Activated naive CD4-positive, alpha-beta T cell treated with anti-CD3 and anti-CD28 coated beads, Interleukin-2, amount 50 U/mL, for 16 hours (primary cell): ENCODE results near the gene ZSCAN25.
"Not testable (repeated sequence)": the region's sequence is repeated elsewhere in the genome, so short reads cannot be mapped to it uniquely, and the experiment has no call there.

ENCODE experiments used
- DNase-seq: peaks from one replicate; pipeline ENCODE4 v3.0.0-alpha.2; 2020

Gene ZSCAN25

DNA sequence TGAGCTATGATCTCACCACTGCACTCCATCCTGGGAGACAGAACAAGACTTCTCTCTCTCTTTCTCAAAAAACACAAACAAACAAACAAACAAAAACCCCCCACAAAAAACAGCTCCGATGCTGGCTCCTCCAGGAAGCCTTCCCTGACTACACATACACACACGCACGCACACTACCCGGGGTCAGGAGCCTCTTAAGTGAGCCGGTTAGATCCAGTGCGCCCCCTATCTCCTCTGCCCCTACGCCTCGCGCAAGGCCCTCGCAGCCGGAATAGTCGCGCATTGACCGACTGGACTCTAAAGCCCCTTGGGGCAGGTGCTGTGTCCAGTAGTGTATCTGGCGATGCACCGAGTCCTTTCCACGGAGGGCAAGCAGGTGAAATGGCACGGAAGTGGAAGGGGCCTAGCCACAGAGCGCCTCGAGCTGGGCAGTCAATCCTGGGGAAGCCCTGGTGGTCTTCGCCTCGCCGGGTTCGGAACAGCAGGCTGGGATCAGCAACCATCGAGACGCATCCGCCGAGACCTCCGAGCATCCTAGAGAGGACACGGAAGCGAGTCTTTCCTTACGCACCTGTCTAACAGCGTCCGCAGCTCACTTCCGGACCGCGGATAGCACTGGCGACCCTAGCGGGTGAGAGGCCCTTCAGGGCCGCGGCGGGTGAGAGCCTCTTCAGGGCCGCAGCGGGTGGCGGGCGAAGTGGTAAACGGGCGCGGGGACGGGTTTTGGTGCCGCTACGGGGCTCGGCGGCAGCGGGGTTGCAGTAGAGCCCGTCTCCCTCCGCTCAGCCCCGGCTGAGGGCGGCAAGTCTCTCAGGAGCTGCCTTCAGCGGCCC is at the start of gene ZSCAN25:
TSS of gene ZSCAN25 (plus strand) at position 588 of the 833 bp plus-strand sequence. CDS start 2,661 bp downstream, outside the sequence.
- peak; percentile 86 for DNase-seq

DNA sequence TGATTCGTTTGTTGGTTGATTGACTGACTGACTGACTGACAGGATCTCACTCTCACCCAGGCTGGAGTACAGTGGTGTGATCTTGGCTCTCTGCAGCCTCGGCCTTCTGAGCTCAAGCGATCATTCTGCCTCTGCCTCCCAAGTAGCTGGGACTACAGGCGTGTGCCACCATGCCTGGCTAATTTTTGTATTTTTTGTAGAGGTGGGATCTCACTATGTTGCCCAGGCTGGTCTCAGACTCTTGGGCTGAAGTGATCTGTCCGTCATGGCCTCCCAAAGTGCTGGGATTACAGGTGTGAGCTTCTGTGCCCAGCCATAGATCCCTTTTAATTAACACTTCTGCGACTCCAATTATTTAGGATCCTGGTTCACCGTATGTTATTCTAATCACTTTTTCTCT is 48.0 kb upstream of the ZSCAN25 start:
- DNase-seq, result not testable (repeated sequence)

DNA sequence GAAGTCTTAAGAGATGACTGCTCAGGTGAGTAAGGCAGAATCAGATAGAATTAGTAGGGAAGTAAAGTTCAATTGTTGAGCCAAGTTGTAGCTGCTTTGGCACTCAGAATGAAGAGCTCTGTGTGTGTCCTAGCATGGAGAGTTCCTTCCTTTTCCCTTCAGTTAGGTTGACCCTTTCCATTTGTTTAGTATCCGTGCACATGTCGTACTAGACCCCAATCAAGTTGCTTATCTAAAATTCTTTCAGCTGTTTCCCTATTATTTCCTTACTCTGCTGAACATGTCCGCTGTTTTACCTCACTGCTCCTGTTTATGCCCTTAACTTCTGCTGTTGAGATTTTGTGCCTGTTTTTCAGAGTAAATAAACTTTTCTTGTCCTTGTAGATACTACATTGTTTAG is 45.0 kb upstream of the ZSCAN25 start:
- no peak for DNase-seq

DNA sequence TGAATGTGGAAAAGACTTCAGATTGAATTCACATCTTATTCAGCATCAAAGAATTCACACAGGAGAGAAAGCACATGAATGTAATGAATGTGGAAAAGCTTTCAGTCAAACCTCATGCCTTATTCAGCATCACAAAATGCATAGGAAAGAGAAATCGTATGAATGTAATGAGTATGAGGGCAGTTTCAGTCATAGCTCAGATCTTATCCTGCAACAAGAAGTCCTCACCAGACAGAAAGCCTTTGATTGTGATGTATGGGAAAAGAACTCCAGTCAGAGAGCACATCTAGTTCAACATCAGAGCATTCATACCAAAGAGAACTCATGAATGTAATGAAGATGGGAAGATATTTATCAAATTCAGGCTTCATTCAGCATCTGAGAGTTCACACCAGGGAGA is 43.5 kb upstream of the ZSCAN25 start:
- no peak for DNase-seq

DNA sequence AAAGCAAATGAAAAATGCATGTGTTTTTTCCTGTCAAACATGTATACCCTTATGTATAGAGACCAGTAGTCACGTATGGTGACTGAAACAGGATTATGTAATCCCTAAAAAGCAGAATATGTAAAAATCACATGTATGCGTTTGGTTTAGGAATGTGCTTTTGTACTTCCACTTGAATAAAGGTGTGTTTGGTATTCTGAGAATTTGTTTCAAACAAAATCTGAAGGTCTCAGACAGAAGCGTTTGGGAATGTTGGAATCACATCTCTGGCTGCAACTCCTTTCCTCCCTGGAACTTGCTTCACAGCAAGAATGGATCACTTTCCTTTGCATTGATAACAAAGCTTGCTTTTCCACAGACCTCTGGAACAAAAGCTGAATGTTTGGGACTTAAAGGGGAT is 40.5 kb upstream of the ZSCAN25 start:
- DNase-seq, result no peak

DNA sequence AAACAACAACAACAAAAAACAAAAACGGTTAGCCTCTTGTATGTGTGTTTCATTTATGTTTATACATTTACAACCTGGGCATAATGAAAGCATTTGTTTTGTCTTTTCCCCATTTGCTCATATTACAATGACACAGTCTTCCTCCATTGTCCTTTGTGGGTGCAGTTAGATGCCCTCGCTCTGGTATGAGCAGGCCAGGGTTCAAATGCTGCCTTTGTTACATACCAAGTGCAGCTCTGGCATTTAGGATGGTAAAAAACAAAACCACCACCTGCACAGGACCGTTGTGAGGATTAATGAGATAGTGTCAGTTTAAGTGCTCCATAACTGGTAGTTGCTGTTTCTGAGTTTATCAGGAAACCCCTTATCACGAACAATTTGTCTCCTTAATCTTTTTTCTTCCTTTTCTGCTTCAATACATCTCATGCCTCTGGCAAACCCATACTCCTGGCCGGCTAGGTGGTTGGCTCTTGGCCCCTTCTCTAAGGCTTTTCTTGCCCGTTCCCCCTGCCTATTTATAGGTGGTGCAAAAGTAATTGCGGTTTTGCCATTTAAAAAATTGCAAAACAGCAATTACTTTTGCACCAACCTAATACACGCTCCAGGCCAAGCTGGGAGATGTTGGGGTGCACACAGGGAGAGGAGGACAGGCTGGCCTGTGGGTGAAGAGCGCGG is 37.3 kb upstream of the ZSCAN25 start:
- DNase-seq, result no peak

DNA sequence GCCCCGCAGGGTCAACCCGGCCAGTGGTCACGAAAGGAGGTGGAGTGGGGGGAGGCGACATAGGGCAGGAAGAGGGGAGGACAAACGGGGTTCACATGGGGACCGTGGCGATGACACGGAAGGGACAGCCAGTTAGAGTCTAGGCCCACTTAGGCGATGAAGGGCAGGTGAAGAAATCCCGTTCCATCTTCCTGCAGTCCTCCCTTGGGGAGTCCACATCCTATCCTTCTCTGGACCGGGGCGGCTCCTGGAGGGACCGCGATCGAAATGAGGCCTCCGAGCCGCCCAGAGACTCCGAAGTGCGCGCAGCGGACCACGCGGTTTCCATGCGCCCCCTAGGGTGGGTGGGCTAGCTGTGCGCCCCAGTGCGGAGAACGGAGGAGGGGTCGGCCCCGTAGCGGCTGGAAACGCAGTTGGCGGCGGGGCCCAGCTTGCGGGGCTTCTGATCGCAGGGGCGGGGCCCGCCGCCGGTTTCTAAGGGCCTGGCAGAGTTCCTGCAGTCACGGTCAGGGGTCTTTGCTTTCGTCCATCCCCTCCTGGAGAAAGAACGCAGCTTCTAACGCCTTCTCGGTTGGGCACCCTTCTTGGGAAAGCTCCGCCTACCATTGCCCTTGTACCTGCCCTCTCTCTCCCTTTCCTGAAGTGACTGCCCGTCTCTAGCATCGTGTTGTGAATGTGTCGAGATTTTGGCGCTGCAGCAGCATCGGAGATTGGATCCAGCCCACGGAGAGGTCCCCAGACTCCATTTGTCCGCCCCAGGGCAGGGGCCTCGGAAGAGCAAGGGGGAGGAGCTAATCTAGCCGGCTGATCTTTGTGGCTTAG is 36.6 kb upstream of the ZSCAN25 start:
- peak; percentile 68 for DNase-seq

DNA sequence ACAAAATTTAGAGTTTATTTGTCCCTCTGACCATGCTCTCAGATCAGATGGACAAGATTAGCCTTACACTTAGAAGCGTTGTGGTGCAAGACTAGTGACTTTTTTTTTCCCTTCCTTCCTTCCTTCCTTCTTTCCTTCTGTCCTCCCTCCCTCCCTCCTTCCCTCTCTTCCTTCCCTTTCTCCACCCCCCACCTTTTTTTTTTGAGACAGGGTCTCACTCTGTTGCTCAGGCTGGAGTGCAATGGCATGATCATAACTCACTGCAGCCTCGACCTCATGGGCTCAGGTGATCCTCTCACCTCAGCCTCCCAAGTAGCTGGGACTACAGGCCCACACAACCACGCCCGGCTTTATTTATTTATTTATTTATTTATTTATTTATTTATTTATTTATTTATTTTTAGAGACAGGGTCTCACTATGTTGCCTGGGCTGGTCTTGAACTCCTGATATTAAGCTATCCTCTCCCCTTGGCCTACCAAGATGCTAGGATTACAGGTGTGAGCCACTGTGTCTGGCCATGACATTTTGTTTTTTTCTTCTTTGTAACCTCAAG is 35.9 kb upstream of the ZSCAN25 start:
- DNase-seq, result not testable (repeated sequence)

DNA sequence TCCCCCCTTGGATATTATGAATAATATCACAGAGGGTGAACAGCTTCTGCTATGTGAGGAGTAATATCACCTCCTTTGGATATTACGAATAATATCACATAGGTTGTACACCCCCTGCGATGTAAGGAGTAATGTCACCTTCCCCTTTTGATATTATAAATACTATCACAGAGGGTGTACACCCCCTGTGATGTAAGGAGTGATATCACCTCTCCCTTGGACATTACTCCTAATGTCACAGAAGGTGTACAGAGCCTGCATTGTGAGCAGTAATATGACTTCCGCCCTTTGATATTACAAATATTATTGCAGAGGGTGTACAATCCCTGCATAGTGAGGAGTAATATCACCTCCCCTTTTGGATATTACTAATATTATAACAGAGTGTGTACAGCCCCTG is 27.9 kb upstream of the ZSCAN25 start:
- no peak for DNase-seq

DNA sequence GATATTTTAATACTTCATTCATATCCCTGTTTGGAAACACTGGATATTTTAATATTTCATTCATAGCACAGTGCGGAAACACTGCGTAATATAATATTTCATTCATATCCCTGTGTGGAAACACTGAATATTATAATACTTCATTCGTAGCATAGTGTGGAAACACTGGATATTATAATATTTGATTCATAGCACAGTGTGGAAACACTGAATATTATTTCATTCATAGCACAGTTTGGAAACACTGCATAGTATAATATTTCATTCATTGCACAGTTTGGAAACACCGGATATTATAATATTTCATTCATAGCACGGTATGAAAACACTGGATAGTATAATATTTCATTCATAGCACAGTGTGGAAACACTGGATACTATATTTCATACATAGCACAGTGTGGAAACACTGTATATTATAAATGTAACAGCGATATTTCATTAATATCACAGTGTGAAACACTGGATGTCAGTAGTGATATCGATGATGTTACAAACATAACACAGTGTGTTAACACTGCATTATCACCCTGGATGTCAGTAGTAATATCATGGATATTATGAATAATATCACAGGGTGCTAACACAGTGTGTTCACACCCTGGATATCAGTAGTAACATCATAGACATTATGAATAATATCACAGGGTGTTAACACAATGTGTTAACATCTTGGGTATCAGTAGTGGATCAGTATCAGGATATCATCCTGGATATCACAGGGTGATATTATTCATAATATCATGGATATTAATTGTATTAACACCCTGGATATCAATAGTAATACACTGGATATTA is 21.6 kb upstream of the ZSCAN25 start:
- no peak for DNase-seq

DNA sequence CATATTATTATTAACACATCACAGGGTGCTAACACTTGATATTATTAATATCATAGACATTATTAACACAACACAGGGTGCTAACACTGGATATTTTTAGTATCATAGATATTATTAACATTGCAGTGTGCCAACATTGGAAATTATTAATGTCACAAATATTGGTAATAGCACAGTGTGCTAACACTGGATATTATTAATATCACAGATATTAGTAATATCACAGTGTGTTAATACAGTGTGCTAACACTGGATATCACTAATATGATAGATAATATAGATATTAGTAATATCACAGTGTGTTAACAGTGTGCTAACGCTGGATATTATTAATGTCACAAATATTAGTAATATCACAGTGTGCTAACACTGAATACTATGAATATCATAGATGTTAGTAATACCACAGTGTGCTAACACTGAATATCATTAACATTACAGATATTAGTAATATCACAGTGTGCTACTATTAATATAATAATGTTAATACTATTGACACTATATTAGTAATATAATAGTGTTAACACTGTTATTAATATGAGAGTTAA is 20.3 kb upstream of the ZSCAN25 start:
- no peak for DNase-seq

DNA sequence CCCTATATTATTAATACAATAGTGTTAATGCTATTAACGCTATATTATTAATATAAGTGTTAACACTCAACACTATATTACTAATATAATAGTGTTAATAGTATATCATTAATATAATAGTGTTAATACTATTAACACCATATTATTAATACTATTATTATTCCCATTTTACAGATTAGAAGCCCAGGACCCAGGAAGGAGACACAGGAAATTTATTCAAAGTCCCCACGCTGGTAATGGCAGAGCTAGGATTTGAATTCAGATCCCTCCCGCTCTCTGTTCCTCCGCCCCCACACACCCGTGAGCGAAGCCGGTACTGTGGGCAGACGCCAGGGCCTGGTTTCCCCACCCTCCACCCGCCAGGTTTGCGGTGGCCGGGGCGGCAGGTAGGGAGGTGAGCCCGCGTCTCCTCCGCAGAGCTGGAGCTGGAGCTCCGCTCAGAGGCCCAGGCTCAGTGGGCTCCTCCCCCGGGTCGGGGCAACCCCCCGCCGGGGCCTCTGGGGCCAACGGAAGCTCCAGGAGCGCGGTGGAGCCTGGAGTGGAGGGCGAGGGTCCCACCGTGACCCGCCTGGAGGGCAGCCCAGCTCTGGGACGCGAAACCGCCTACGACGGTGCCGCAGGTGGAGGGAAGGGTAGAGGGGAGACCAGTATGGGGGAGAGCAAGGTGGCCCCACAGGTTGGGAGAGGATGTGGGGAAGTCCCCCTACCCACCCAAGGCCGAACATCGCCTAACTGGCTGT is 18.8 kb upstream of the ZSCAN25 start, which contains the start of gene TMEM225B:
TSS of gene TMEM225B (plus strand) at position 506 of the 740 bp plus-strand sequence. CDS start 6,122 bp downstream, outside the sequence.
- DNase-seq, result no peak

DNA sequence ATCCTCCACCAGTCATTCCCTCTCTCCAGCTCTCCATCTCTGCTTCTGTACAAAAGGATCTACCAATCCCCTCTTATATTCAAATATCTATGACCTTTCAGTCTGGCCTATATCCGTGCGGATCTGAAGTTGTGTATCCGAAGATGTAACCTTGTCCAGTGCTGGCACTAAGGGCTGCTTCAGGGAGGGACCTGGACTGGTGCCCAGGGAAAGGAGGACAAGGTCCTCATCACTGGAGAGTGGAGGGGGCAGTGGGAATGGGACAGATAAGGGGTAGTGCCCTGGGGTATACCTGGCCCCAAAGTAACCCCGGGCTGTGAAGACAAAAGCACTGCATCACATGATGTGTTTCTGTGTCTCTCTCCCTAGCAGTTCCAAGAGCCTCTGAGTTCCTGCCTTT is 16.9 kb upstream of the ZSCAN25 start:
- no peak for DNase-seq

DNA sequence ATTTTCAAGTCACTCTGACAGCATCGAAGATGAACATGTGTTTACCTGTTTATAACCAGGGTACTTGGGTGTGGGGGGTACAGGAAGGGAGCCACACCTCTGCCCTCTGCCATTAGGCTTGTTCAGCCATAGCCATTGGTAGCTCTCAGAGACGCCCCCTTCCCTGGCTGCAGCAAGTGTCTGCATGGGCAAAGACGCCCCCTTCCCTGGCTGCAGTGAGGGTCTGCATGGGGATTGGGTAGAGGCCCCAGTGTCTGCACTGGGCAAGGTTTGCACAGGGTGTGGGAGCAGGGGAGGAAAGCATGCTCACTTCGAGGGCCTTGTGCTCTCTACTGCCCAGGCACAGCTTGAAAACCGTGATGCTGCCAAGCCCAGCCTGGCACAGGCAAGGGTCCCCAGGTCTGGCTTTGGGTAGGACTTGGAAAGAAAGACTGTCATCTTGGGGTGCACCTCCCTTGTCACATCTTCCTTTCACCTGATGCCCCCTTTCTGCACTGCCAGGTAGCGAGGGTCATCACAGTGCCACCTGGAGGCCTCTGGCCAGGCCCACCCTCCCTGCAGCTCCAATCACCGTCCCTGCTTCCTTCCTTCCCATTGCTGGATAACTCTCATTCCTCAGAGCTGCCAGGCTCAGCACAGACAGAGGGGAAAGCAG is 15.0 kb upstream of the ZSCAN25 start:
- DNase-seq, result no peak

DNA sequence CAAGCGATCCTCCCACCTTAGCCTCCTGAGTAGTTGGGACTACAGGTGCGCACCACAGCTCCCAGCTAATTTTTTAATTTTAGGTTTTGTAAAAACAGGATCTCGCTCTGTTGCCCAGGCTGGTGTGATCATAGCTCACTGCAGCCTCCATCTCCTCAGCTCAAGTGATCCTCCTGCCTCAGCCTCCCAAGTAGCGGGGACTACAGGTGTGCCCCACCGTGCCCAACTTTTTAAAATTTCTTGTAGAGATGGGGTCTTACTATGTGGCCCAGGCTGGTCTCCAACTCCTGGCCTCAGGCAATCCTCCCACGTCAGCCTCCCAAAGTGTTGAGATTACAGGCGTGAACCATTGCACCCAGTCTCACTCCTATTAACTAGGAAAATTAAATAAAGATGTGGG is 11.2 kb upstream of the ZSCAN25 start:
- DNase-seq, result no peak

DNA sequence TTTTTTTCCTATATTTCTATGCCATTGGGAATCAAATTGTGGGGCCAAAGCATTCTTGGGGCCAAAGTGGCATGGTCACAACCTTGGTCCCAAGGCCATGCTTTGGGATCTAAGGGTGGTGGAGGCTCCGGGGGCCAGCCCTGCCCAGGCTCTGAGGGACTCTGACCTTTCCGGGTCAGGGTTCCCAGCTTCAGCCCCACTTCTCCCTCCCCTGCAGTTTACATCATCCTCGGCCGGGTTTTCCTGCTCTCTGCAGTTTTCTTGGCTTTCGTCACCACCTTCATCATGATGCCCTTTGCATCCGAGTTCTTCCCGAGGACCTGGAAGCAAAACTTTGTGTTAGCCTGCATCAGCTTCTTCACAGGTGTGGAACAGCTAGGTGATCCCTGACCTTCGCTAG is 10.2 kb upstream of the ZSCAN25 start:
- DNase-seq, result no peak

DNA sequence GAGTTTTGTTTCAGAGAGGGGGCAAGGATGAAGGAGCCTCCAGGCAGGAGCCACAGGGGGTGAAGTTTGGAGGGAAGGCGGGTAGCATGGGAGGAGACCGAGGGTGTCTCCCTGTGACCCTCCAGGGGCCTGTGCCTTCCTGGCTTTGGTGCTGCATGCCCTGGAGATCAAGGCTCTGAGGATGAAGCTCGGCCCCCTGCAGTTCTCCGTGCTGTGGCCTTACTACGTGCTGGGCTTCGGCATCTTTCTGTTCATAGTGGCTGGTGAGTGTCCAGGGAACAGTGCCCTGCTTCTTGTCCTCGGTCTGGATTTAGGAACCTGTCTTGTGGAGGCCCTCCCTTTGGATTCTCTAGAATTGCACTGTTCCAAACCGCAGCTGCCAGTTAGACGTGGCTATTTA is 9.2 kb upstream of the ZSCAN25 start:
- DNase-seq, result no peak

DNA sequence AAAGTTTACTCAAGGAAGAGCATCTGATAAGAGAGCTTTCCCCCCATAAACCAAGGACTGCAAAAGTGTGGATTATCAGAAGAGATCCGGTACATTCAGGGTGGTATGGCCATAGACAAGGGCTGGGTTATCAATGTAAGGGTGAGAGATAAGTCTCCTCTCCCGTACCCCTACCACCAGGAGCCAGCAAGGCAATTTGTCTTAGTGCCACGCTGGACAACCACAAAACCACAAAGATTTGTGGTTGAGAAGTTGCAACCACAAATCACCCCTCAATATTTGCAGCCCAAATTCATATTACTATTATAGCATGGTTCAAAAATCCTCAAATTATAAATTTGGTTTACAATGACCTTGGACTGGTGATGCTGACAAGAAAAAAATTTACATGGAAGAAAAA is 2.3 kb upstream of the ZSCAN25 start:
- no peak for DNase-seq

DNA sequence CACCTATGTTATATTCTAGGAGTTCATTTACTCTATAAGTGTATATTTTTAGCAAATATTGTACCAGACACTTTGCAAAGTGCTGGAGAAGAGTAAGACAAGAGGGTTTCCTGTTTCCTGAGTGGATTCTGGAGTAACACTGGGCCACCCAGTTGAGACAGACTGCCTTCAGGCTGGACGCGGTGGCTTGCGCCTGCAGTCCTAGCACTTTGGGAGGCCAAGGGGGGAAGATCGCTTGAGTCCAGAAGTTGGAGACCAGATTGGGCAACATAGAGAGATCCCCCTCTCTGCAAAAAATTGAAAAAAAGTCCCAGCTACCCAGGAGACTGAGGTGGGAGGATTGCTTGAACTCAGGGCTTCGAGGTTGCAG is 772 bp upstream of the ZSCAN25 start:
- no peak for DNase-seq

DNA sequence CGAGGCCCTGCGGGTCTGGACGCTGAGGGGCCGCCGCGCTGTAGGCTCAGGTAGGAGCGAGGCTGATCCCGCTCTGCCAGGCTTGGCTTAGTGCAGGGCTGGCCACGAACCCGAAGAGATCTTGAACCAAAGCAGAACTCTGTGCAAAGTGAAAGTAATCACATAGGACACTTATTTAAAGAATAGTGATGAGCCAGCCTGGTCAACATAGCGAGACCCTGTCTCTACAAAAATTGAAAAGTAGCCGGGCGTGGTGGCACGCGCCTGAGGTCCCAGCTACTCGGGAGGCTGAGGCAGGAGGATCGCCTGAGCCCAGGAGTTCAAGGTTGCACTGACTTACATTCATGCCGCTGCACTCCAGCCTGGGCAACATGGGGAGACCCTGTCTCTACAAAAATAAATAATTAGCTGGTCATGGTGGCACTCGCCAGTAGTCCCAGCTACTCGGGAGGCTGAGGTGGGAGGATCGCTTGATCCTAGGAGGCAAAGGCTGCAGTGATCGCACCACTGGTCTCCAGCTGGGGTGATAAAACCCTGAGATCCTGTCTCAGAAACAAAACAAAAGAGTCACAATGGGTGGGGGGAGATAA is 541 bp downstream of the ZSCAN25 start:
- no peak for DNase-seq
